HG02678 (cell line): ENCODE data around the gene GAS2L3.

Experiments
- ATAC-seq: cut with Tn5 transposase; IDR thresholded peaks from one replicate; pipeline ENCODE4 v1.9.1; 2021; ENCODE audit warnings: mild to moderate bottlenecking, moderate library complexity; ENCODE audit not compliant: unreplicated experiment

Gene GAS2L3

DNA sequence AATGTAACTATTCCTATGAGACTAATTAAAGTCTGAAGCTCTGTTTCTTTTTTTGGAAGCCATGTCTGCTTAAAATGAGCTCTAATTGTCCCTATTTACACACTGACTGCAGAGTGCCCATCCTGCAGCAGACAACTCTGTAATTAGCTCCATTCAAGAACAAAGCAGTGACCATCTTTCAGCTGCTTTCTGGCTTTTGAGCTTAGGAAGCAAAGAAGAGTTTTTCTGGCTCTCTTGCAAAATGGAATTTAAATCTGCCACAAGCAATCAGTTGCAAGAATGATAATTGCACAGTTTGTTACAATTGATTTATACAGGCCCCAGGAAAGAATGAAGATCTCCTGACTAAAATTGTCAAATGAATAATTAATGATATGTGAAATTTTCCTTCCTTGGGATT is 83.4 kb downstream of the GAS2L3 start:
- ATAC-seq: no peak

DNA sequence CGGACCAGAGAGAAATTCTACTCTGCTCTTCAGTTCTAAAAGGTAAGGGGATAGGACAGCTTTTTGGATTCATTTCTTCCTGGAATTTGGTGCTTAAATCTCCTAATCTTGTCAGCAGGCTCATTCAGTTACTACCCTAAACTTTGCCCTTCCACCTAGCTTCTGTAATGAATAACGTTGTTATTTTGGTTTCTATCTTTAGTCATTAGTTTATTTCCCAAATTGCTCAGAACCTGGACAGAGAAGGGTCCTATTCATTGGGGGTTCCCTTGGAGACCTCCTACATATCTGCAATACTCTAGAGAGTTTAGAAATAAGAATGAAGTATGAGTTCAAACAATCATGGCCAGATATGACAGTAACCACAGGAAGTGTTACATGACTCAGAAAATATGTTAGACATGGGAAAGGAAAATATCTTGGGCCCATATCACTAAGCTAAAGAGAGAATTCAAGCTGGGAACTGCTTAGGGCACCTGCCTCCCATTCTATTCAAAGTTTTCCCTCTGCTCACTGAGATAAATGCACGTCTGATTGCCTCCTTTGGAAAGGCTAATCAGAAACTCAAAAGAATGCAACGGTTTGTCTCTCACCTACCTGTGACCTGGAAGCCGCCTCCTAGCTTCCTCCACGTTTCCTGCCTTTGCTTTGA is 87.9 kb downstream of the GAS2L3 start:
- no peak for ATAC-seq

DNA sequence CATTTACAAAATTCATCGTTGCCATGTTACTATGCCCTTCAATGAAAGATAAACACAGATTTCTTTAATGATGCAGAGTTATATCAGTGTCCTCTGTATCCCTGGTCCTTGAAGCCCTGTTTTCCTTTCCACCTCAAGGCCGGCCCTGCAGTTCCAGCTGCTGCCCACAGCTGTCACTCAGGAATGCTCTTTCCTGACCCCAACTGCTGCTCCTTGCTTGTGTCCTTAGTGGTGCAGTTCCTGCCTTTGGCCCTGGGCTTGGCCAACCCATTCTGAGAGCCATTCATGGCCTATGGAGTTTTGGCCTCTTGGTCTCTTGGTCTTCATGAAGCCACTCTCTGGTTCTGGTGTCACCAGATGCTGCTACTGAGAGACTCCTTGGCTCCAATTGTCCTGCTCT is 93.1 kb downstream of the GAS2L3 start:
- no peak for ATAC-seq

DNA sequence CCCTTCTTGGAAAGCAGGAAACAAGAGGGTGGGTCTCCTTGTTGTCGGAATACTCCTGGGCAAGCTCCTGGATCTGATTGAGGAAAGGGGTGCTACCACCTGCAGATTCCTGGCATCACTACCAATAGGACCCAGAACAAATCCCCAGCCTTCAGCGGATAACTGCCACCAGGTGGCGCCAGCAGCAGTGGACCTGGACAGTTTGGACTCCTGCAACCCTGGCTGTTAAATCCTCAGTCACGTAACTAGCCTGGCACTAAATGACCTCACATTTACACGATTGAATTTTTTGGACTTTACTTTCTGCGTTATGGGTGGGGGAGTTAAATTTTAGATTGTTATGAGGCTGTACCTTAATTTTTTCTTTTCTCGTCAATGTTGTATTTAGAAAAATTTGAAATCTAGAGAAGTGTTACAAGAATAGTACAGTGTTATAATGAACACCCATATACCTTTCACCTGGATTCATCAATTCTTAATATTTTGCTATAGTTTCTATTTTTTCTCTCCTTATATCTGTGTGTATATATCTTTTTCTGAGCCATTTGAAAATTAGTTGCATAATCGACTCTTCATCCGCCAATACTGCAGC is 95.6 kb downstream of the GAS2L3 start:
- peak; percentile 79 for ATAC-seq

DNA sequence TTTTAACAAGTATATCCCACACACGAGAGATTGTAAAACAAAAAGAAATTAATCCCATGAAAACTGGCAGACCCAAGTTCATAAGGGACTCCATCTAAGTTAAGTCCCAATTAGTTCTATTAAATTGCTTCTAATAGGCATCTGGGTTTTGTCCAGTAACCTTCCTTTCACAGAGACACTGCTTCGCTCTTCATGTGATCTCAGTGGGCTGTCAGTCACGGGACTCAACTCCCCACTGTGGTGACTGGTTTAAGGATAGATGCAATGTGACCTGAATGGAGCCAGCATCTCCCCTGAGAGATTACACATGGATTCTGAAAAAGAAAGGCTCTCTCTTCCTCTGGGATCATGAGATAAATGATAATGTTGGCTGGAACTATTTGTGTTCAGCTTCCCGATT is 96.4 kb downstream of the GAS2L3 start:
- ATAC-seq: no peak

DNA sequence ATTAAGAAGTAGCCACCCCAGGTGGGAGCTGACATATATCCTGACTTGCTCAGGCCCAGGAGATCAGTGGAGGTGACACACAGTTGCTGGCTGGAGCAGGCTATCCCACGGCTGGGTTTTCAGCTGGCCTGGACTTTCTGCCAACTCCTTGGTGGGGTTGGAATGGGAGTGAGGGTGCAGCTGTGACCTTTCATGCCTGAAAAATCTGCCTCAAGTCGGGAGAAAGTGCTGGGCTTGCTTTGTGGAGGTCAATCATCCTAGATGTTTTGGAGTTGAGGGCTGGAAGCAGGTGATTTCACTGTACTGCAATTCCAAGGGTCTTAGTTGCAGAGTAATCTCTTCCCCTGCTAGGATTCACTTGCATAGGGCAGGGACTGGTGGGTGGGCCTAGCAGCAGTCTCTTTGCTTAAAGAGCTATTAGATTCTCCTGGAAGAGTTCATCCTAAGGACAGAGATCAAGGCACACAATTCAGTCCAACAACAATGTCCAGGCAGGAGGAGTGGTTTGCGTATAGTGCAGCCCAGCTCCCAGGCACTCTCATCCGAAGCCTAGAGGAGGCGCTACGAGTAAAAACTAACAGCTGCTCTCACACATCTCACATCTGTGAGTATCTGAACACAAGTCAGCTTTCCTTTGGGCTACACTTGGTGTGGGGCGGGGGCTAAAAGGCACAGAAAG is 98.1 kb downstream of the GAS2L3 start:
- no peak for ATAC-seq

DNA sequence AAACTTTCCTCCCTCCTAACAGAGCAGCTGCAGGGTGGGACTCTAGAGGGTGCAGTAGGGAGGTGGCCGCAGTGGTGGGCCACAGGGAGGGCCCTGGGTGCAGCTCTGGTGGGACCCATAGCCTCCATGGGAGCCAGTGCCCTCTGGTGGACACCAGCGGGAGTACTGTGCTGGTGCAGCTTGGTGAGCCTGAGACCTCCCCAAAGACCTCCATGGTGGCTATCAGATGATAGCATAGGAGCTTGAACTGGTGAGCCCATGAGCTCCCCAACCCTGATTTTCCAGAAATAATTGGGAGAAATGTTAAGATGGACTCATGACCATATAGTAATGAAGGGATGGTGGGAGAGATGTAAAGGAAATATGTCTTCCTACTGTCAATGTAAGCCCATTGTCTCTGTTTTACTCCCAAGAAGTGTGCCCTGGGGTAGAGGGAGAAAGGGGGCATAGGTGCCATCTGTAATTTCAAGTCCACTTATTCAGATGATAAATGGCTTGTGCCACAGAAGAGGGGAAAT is 98.7 kb downstream of the GAS2L3 start:
- peak; percentile 77 for ATAC-seq

DNA sequence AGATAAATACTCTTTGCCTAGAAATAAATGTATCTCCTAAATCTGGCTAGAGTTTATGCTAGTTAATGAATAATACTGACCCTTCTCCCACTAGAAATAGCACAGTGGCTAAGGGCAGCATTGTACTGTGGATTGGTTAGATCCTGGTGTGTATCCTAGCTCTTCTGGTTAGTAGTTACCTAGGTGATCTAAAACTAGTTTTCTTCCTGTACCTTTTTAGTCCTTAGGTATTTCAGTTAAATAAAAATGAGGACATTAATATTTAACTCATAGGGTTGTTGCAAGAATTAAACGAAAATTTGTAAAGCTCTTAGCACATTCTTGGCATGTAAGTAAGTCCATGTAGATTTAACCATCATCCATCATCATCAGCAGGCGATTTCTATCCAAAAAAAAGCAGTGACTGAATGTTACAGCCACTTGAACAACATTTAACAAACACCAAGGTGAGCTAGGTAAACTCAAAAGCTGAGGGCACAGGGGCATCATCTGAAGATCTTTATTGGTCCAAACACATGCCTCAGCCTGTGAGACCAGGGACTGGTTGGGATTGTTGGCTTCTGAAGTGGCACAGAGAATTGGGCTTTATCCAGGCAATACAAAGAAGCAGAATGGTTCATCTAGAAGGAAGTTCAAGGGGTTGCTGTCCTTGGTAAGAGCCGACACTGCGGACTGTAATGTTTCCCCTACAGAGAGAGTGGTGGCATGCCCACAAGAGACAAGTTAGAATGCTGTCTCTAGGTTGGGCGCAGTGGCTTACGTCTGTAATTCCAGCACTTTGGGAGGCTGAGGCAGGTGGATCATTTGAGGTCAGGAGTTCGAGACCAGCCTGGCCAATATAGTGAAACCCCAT is 100.8 kb downstream of the GAS2L3 start:
- ATAC-seq: no peak
